B cell (primary cell): ENCODE results near the gene YWHAG. TPM values are rescaled to one million over a fixed set of nuclear protein-coding genes. Genes with fewer than 3 reads are reported as not detected.
A peak's percentile ranks its signal among the peaks of the same experiment; 100 is the strongest.

Experiments
- ATAC-seq: fragments of 200-7000 bp; cut with Tn5 transposase; one replicate; pipeline ENCODE4 v1.10.0; 2021; ENCODE audit warnings: low read depth, mild to moderate bottlenecking, moderate number of reproducible peaks, moderate library complexity
- CTCF ChIA-PET: fragments of 350-600 bp; sonication (Branson Sonifier 250); formaldehyde crosslinking; loops from one replicate; lab custom pipeline; 2021; ENCODE audit warnings: antibody characterized with exemption, inconsistent platforms; lab: Charles Lee
- POLR2A ChIA-PET: fragments of 350-600 bp; sonication (Branson Sonifier 250); formaldehyde crosslinking; loops from one replicate; lab custom pipeline; 2021; ENCODE audit warnings: antibody characterized with exemption; lab: Charles Lee
- DNase-seq: peaks from one replicate; pipeline ENCODE4 v3.0.0; 2013
- H2AFZ ChIP-seq: 2 replicates; pipeline ENCODE4 v1.6.1; 2012; ENCODE audit warnings: mild to moderate bottlenecking, low read depth, low read length; ENCODE audit not compliant: insufficient read depth, poor library complexity, severe bottlenecking
- H3K27ac ChIP-seq, 2 donors: 1 replicate in 1 of 2; 2 replicates in 1 of 2; pipeline ENCODE4 v1.5.1; 2012 to 2013; ENCODE audit warnings: low read length in 2 of 2, mild to moderate bottlenecking in 2 of 2, moderate library complexity in 1 of 2
- H3K27me3 ChIP-seq, 4 experiments: fragments of 200-600 bp in 1 of 4; sonication (generic) in 1 of 4; replicated peaks in 1 of 4; 1 replicate in 2 of 4; 2 replicates in 2 of 4; pipeline versions ENCODE4 v1.6.1 to v1.7.0; 2013 to 2016; ENCODE audit warnings: low read length in 3 of 4, mild to moderate bottlenecking in 2 of 4, mixed read lengths in 1 of 4, moderate library complexity in 1 of 4; ENCODE audit not compliant: insufficient read depth in 4 of 4, control insufficient read depth in 3 of 4; ENCODE audit errors: control extremely low read depth in 1 of 4
- H3K36me3 ChIP-seq, 2 experiments: replicated peaks in 1 of 2; 1 replicate in 1 of 2; 2 replicates in 1 of 2; pipeline versions ENCODE4 v1.6.1 to v1.7.1; 2013; ENCODE audit warnings: low read length in 1 of 2; ENCODE audit not compliant: insufficient read depth in 2 of 2, control insufficient read depth in 1 of 2; ENCODE audit errors: control extremely low read depth in 1 of 2, extremely low read depth in 1 of 2
- H3K4me1 ChIP-seq, 2 donors: fragments of 200-600 bp in 1 of 2; sonication (generic) in 1 of 2; 1 replicate in 1 of 2; 2 replicates in 1 of 2; pipeline versions ENCODE4 v1.5.1 to v1.6.1; 2013 to 2017; ENCODE audit warnings: low read length in 2 of 2; ENCODE audit not compliant: control insufficient read depth in 2 of 2, insufficient read depth in 2 of 2
- H3K4me2 ChIP-seq: replicated peaks from 2 replicates; pipeline ENCODE3; 2012; ENCODE audit warnings: mild to moderate bottlenecking, low read depth, low read length; ENCODE audit not compliant: poor library complexity, severe bottlenecking
- H3K4me3 ChIP-seq, 5 experiments: fragments of 200-600 bp in 1 of 5; sonication (generic) in 1 of 5; 1 replicate in 3 of 5; 2 replicates in 2 of 5; pipeline versions ENCODE4 v1.5.1 to v1.7.0; 2011 to 2016; ENCODE audit warnings: low read length in 4 of 5, mild to moderate bottlenecking in 4 of 5, low read depth in 2 of 5, control low read depth in 1 of 5, moderate library complexity in 1 of 5; ENCODE audit not compliant: insufficient read depth in 1 of 5; ENCODE audit errors: control extremely low read depth in 1 of 5, extremely low read depth in 1 of 5
- H3K79me2 ChIP-seq: fragments of 200-600 bp; sonication (generic); one replicate; pipeline ENCODE4 v1.6.0; 2016; ENCODE audit warnings: low read length; ENCODE audit not compliant: control insufficient read depth, insufficient read depth
- H3K9ac ChIP-seq: fragments of 200-600 bp; sonication (generic); 2 replicates; pipeline ENCODE4 v1.6.1; 2017; ENCODE audit warnings: mild to moderate bottlenecking, low read length, moderate library complexity
- H3K9me3 ChIP-seq, 3 donors: one replicate each; pipeline versions ENCODE4 v1.6.1 to v1.7.1; 2013; ENCODE audit warnings: low read length in 2 of 3; ENCODE audit not compliant: control insufficient read depth in 2 of 3, insufficient read depth in 1 of 3; ENCODE audit errors: control extremely low read depth in 1 of 3
- H4K20me1 ChIP-seq: 2 replicates; pipeline ENCODE4 v1.6.0; 2012; ENCODE audit warnings: mild to moderate bottlenecking, low read length; ENCODE audit not compliant: insufficient read depth, control insufficient read depth, poor library complexity, severe bottlenecking
- H3K27ac Mint-ChIP-seq: one replicate; pipeline ENCODE4 v1.8.0; 2021; ENCODE audit warnings: mixed read lengths
- H3K27me3 Mint-ChIP-seq: one replicate; pipeline ENCODE4 v1.8.0; 2021; ENCODE audit warnings: mixed read lengths
- H3K4me1 Mint-ChIP-seq: one replicate; pipeline ENCODE4 v1.8.0; 2021; ENCODE audit warnings: mixed read lengths
- H3K4me3 Mint-ChIP-seq: one replicate; pipeline ENCODE4 v1.8.0; 2021; ENCODE audit warnings: mixed read lengths
- H3K9me3 Mint-ChIP-seq: one replicate; pipeline ENCODE4 v1.8.0; 2022; ENCODE audit warnings: mixed read lengths; ENCODE audit not compliant: insufficient read depth
- CTCF ChIP-seq: fragments of 200-600 bp; IDR thresholded peaks from one replicate; pipeline ENCODE4 v1.8.0; 2022; ENCODE audit warnings: antibody characterized with exemption, mild to moderate bottlenecking
- EZH2 ChIP-seq: IDR thresholded peaks from 2 replicates; pipeline ENCODE4 v1.6.1; 2012; ENCODE audit warnings: borderline replicate concordance, low read depth, mild to moderate bottlenecking, moderate library complexity, low read length; ENCODE audit not compliant: insufficient read depth, poor library complexity, severe bottlenecking
- WGBS: methylation state at CpG from one replicate; pipeline ENCODE4 v1.1.5; 2013; ENCODE audit warnings: missing lambda C conversion rate; ENCODE audit not compliant: insufficient coverage; 5-methylcytosine and 5-hydroxymethylcytosine counted together
- intact Hi-C: fragments of 100-400 bp; cut with micrococcal nuclease; formaldehyde crosslinking; loops from one replicate; pipeline ENCODE4 v1.10.0; 2022
- polyA plus RNA-seq: library from polyadenylated mRNA; depleted of rRNA; stranded (reverse); fragments of >200 nt; gene quantifications from 2 replicates; pipeline ENCODE4 v1.2.3, GENCODE V29; 2012
- total RNA-seq, 2 donors: library from RNA; stranded (reverse); fragments of 120-200 nt in 1 of 2; gene quantifications; 1 replicate in 1 of 2; 2 replicates in 1 of 2; pipeline versions ENCODE4 v1.2.3 to v1.2.4, GENCODE V29; 2013 to 2022

Gene YWHAG
- total and polyA plus RNA-seq, 2 donors (not counting 1 experiment from before 2014, with no cell fraction given) = 6.6 to 51.6 TPM

GRCh38 chr7:76358011-76358480 lies 745 bp downstream of the YWHAG start:
- TF ChIP-seq EZH2 = no peak
- TF ChIP-seq CTCF = no peak
- H3K9me3 ChIP-seq = no peaks in the 10 kb centered on the region
- H3K36me3 ChIP-seq = peaks cover 4 to 10% of the 10 kb centered on the region in 2 experiments
- POLR2A ChIA-PET = interaction anchor here (0.5 to 2.5 kb wide), 4 partner anchors 40 to 1576 kb away, joined by 3 to 13 read pairs (median 4); partner anchors contain the start of gene MDH2
- H3K9me3 Mint-ChIP-seq = no peaks in the 10 kb centered on the region
- H3K4me1 Mint-ChIP-seq = peaks cover 35% of the 10 kb centered on the region
- H3K27me3 ChIP-seq = no peaks in the 10 kb centered on the region
- no peaks in the 10 kb centered on the region for H3K27me3 Mint-ChIP-seq
- H3K4me2 ChIP-seq = peak overlapping the region; percentile 98
- H3K27ac ChIP-seq = peak overlapping the region; percentile 90 to 94
- peaks cover 17 to 19% of the 10 kb centered on the region in 2 donors for H3K4me1 ChIP-seq
- H3K79me2 ChIP-seq = peaks cover 55% of the 10 kb centered on the region
- CTCF ChIA-PET = interaction anchor here (0.7 to 4.8 kb wide), 4 partner anchors 41 to 180 kb away, joined by 3 to 25 read pairs (median 16); no protein-coding TSS in a partner anchor
- peaks cover 56% of the 10 kb centered on the region for H4K20me1 ChIP-seq
- intact Hi-C loops = loop anchor here (1.0 to 5.0 kb wide), 2 partner anchors 56 to 311 kb away; partner anchors contain the start of genes HSPB1, MDH2 and STYXL1
- peak overlapping the region; percentile 97 for H3K9ac ChIP-seq
- peak overlapping the region; percentile 87 for H2AFZ ChIP-seq
- peak; percentile 83 for DNase-seq
- peak overlapping the region; percentile 85 for H3K4me3 Mint-ChIP-seq
- peak; percentile 19 for ATAC-seq
- 0% methylated on average over 26 of the region's 27 CpGs for WGBS
- H3K27ac Mint-ChIP-seq = peak overlapping the region; percentile 82
- peak overlapping the region; percentile 89 to 99 (median 95) for H3K4me3 ChIP-seq

GRCh38 chr7:76357475-76358010 lies 1.2 kb downstream of the YWHAG start:
- H3K4me3 Mint-ChIP-seq = peak overlapping the region; percentile 85
- 8% methylated on average over 5 of the region's 10 CpGs for WGBS

More at GRCh38 chr7:76357475-76358010, 1.2 kb downstream of the YWHAG start:
- Histone ChIP-seq H3K4me1 (peaks cover 17 to 19% of the 10 kb centered on the region in 2 donors), H3K9me3 (no peaks in the 10 kb centered on the region), H3K27ac (peak overlapping the region; percentile 31 to 94), H3K4me2 (peak overlapping the region; percentile 98), H3K79me2 (peaks cover 60% of the 10 kb centered on the region), H3K36me3 (peaks cover 4 to 10% of the 10 kb centered on the region in 2 experiments), H3K9ac (peak overlapping the region; percentile 97), H4K20me1 (peaks cover 61% of the 10 kb centered on the region), H2AFZ (peak overlapping the region; percentile 87), H3K4me3 (peak overlapping the region; percentile 89 to 99 (median 95)), H3K27me3 (no peaks in the 10 kb centered on the region)
- TF ChIP-seq EZH2 = no peak
- TF ChIP-seq CTCF = no peak
- Mint-ChIP-seq H3K4me1 (peaks cover 38% of the 10 kb centered on the region), H3K9me3 (no peaks in the 10 kb centered on the region), H3K27ac (peak overlapping the region; percentile 82), H3K27me3 (no peaks in the 10 kb centered on the region)
- intact Hi-C loops = loop anchor here (1.0 to 5.0 kb wide), 2 partner anchors 55 to 310 kb away; partner anchors contain the start of genes HSPB1, MDH2 and STYXL1
- ChIA-PET CTCF (interaction anchor here (0.7 to 4.8 kb wide), 3 partner anchors 40 to 180 kb away, joined by 3 to 25 read pairs (median 21); no protein-coding TSS in a partner anchor), POLR2A (interaction anchor here (0.5 to 2.5 kb wide), 4 partner anchors 39 to 1577 kb away, joined by 3 to 13 read pairs (median 4); partner anchors contain the start of gene MDH2)
- DNase-seq (no peak), ATAC-seq (no peak)
